GM18951 (cell line): Measurements from ENCODE around the gene GGT5.

Source experiments
- POLR2A ChIP-seq: IDR thresholded peaks from 4 replicates; pipeline ENCODE4 v1.6.1; 2011; ENCODE audit warnings: mild to moderate bottlenecking; ENCODE audit not compliant: insufficient read length, insufficient read depth; ENCODE audit errors: extremely low read depth
- in situ Hi-C: fragments of 300-500 bp; cut with MboI; formaldehyde crosslinking; loops from one replicate; pipeline ENCODE4 v1.12.0; 2022; ENCODE audit warnings: low sequenced_read_pairs, mixed read lengths, inconsistent platforms; ENCODE audit not compliant: unreplicated experiment

Gene GGT5

GRCh38 chr22:24175160-24175808, 69.6 kb downstream of the GGT5 start:
- in situ Hi-C loops: loop anchor here (25.0 kb wide), 1 partner anchor 188 kb away; the partner anchor contains the start of gene GSTT2
- no peak for TF ChIP-seq POLR2A

DNA sequence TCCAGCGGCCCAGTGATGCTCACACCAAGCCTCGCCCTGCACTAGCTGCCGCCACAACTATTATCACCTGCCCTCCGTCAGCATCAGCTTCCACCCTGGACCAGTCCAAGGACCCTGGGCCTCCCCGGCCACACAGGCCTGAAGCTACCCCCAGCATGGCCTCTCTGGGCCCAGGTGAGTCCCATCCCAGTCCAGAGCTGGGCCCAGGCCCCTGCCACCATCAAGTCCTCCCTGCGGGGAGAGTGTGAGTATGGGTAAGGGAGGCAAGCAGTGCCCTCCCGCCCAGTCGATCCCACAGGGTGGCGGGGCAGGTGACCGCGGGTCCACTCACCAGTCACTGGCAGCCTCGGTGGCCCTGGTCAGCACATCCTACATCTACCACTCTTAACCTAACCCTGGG, 73.1 kb downstream of the GGT5 start:
- in situ Hi-C loops: no loop called here
- no peak for TF ChIP-seq POLR2A

GRCh38 chr22:24170632-24171031, 74.2 kb downstream of the GGT5 start:
- in situ Hi-C loops: no loop called here
- no peak for TF ChIP-seq POLR2A

DNA sequence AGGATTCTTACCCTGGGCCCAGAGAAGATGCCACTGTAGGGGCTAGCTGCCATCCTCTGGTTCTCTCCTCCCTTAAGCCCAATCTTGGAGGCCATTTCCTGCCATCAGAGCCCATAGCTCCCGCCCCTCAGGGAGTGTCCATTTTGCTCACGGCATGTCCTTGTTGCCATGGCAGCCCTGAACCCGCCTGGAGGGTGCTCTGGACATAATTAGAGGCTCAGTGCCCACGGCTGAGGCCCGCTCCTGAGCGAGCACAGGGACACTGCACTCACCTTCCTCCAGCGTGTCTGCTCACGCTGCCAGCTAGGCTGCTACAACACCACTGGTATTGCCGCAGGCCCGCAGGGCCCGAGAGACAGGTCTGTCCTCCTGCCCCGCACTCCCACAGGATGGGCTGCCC, 74.7 kb downstream of the GGT5 start:
- no peak for TF ChIP-seq POLR2A
- in situ Hi-C loops: no loop called here
